K562 (cell line): ENCODE results near the gene SETD1B. TPM values are rescaled to one million over a fixed set of nuclear protein-coding genes. Genes with fewer than 3 reads are reported as not detected.

Experiments used
- AFF1 ChIP-seq, 2 experiments: fragments of 450-650 bp; IDR thresholded peaks; 2 replicates each; pipeline ENCODE4 v1.6.1; 2018; ENCODE audit warnings: mild to moderate bottlenecking in 2 of 2, low read depth in 1 of 2; ENCODE audit not compliant: partially characterized antibody in 2 of 2
- KAT7 ChIP-seq: sonication (generic); formaldehyde crosslinking; IDR thresholded peaks from 2 replicates; pipeline ENCODE4 v1.8.0; 2022; ENCODE audit warnings: missing genetic modification reagents, mild to moderate bottlenecking, borderline replicate concordance
- MEF2D ChIP-seq: conservative IDR thresholded peaks from 2 replicates; pipeline ENCODE4 v1.6.1; 2016; ENCODE audit warnings: low read depth, missing genetic modification characterization, missing compliant biosample characterization
- NCOR1 ChIP-seq: fragments of 450-650 bp; IDR thresholded peaks from 2 replicates; pipeline ENCODE4 v1.6.1; 2016; ENCODE audit warnings: mild to moderate bottlenecking, moderate library complexity
- NFXL1 ChIP-seq: fragments of 450-650 bp; formaldehyde crosslinking; IDR thresholded peaks from 2 replicates; pipeline ENCODE4 v1.4.0; 2021; ENCODE audit warnings: mild to moderate bottlenecking
- POLR2A ChIP-seq: fragments of 450-650 bp; conservative IDR thresholded peaks from 2 replicates; pipeline ENCODE4 v1.6.1; 2016
- POLR2AphosphoS5 ChIP-seq: IDR thresholded peaks from 2 replicates; pipeline ENCODE4 v1.6.1; 2011; ENCODE audit warnings: mild to moderate bottlenecking, low read depth, low read length, moderate library complexity; ENCODE audit not compliant: control insufficient read depth, insufficient read depth
- RBBP5 ChIP-seq: fragments of 200-600 bp; sonication (generic); IDR thresholded peaks from 2 replicates; pipeline ENCODE4 v1.6.1; 2012; ENCODE audit warnings: borderline replicate concordance, mild to moderate bottlenecking, low read length, control low read depth, inconsistent platforms; ENCODE audit not compliant: insufficient read depth, poor library complexity, severe bottlenecking
- polyA plus RNA-seq, 8 experiments: library from polyadenylated mRNA; depleted of rRNA in 4 of 8; stranded (reverse) in 5 of 8; unstranded in 3 of 8; fragments of >200 nt; fragmentation: Nextera tagmentation in 2 of 8; fragmentation: Illumina TruSeq in 1 of 8; extraction: Ambion mirVana in 2 of 8; extraction: Trizol in 1 of 8; gene quantifications; 2 replicates each; pipeline versions ENCODE4 v1.2.1 to v1.2.3, GENCODE V29; 2011 to 2014; ENCODE audit warnings: inconsistent platforms in 1 of 8, missing spikeins in 1 of 8
- total RNA-seq, 7 experiments: library from RNA; depleted of rRNA in 6 of 7; stranded (reverse); fragments of >200 nt in 6 of 7; fragmentation: Illumina TruSeq in 2 of 7; extraction: Trizol in 2 of 7; gene quantifications; 2 replicates each; pipeline versions ENCODE4 v1.2.1 to v1.2.3, GENCODE V29; 2011 to 2021; ENCODE audit warnings: low replicate concordance in 1 of 7

The SETD1B gene
- total and polyA plus RNA-seq, 9 of the 15 experiments (the other 6 are each of a cell fraction or from before 2014, with no cell fraction given): 0.48 to 26.6 (median 2.3) TPM

GRCh38 chr12:121801595-121802484 is 2.0 kb upstream of the SETD1B start (continued):
- peak; percentile 20 to 71 for TF ChIP-seq AFF1 (IDR thresholded peaks at IDR 0.05; ENCODE audit: low read depth in 1 of 2, partially characterized antibody in 2 of 2)
- TF ChIP-seq MEF2D: no peak
- TF ChIP-seq KAT7 (CRISPR knock-in tag): 0 out of 2 replicates have a peak, but pooled peaks have one; percentile 7
- no peak for TF ChIP-seq RBBP5
- no peak for TF ChIP-seq NFXL1 (CRISPR knock-in tag)
- TF ChIP-seq POLR2AphosphoS5: 0 out of 2 replicates have a peak, but pooled peaks have one; percentile 7
- TF ChIP-seq NCOR1: 0 out of 2 replicates have a peak, but pooled peaks have one; percentile 7
- TF ChIP-seq POLR2A: peak; percentile 8
